Measurements from ENCODE around the gene SLC17A2. TPM values are rescaled to one million over a fixed set of nuclear protein-coding genes. Genes with fewer than 3 reads are reported as not detected.

Gene SLC17A2
- total RNA-seq, 1 donor from 2014 or later = not detected

DNA sequence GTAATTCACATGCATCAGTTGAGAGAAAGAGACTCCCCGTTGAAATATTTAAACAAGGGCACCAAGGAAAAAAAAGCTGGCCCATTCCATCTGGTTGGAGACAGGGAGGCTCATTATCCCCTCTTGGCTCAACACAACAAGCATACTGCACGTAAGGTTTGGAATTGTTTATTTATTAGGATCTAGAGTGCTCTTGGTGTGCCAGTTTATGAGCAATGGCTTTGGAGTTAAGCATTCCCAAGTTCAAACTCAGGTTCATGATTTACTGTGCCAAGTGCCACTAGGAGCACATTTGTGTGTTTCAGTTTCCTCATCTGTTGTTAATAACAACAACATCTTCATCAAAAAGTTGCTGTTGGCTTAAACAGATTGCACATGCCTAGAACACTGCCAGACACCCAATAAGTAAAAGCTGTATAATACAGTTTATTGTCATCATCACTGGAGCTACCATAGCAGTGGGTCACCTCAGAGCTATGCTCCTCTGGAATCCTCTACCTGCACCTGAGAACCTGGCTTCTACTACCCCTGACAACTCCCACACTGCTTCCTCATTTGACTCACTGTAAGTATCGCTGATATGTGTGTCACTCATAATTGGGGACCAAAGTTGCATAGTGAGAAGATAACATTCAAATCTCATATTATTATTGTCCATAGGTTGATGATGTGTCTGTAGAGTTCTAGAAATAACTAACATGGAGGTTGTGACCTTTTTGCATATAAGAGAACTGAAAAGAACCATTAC is 61.9 kb downstream of the SLC17A2 start:
- Mint-ChIP-seq H3K4me1 (ENCODE audit: low read depth) (peaks cover 18% of the 10 kb centered on the region), H3K27me3 (peaks cover 12% of the 10 kb centered on the region), H3K4me3 (ENCODE audit: low read depth) (no peak overlapping the region), H3K27ac (no peak overlapping the region), H3K9me3 (ENCODE audit: low read depth) (peaks cover 8% of the 10 kb centered on the region), H3K36me3 (ENCODE audit: insufficient read depth) (no peaks in the 10 kb centered on the region)
- DNase-seq (ENCODE audit: low spot score, unreplicated experiment) = no peak
- TF ChIP-seq, protein P1, sequence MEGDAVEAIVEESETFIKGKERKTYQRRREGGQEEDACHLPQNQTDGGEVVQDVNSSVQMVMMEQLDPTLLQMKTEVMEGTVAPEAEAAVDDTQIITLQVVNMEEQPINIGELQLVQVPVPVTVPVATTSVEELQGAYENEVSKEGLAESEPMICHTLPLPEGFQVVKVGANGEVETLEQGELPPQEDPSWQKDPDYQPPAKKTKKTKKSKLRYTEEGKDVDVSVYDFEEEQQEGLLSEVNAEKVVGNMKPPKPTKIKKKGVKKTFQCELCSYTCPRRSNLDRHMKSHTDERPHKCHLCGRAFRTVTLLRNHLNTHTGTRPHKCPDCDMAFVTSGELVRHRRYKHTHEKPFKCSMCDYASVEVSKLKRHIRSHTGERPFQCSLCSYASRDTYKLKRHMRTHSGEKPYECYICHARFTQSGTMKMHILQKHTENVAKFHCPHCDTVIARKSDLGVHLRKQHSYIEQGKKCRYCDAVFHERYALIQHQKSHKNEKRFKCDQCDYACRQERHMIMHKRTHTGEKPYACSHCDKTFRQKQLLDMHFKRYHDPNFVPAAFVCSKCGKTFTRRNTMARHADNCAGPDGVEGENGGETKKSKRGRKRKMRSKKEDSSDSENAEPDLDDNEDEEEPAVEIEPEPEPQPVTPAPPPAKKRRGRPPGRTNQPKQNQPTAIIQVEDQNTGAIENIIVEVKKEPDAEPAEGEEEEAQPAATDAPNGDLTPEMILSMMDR (IDR thresholded peaks at IDR 0.05; ENCODE audit: unreplicated experiment) = no peak

DNA sequence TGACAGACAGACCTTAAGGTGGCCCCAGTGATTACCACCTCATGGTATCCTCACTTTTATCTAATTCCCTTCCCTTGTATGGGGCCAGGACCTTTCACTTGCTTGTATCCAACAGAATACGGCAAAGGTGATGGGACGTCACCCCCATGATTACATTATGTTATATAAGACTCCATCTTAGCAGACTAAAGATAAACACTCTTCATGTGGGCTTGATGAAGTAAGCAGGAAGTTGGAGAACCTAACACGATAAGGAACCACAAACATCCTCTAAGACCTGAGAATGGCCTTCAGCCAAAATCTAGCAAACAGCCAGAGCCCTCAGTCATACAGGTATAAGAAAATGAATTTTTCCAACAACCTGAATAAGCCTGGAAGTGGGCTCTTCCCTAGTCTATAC is 64.5 kb downstream of the SLC17A2 start:
- Mint-ChIP-seq H3K4me3 (ENCODE audit: low read depth) (no peak overlapping the region), H3K4me1 (ENCODE audit: low read depth) (peaks cover 26% of the 10 kb centered on the region), H3K27me3 (peaks cover 10% of the 10 kb centered on the region), H3K27ac (no peak overlapping the region), H3K36me3 (ENCODE audit: insufficient read depth) (no peaks in the 10 kb centered on the region), H3K9me3 (ENCODE audit: low read depth) (peaks cover 8% of the 10 kb centered on the region)
- TF ChIP-seq, protein P1 (IDR thresholded peaks at IDR 0.05; ENCODE audit: unreplicated experiment) = no peak
- DNase-seq (ENCODE audit: low spot score, unreplicated experiment) = no peak

DNA sequence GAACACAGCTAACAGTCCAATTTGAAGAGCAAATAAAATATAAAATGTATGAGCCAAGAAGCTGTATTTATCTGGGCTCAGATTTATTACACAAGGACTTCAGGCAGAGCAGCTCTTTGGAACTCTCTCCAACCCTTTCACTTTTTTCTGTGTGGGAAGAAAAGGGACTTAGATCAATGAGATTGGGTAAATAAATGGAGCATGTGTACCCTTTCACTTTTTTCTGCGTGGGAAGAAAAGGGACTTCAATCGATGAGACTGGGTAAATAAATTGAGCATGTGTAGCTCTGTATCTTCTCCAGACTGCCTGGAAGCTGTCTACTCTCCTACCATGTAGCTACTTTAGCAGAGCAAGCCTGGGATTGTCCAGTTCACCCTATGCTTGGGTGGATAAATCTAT is 67.1 kb downstream of the SLC17A2 start:
- H3K4me1 Mint-ChIP-seq (ENCODE audit: low read depth) = peaks cover 26% of the 10 kb centered on the region
- TF ChIP-seq, protein P1 (IDR thresholded peaks at IDR 0.05; ENCODE audit: unreplicated experiment) = no peak
- H3K9me3 Mint-ChIP-seq (ENCODE audit: low read depth) = peaks cover 8% of the 10 kb centered on the region
- DNase-seq (ENCODE audit: low spot score, unreplicated experiment) = no peak
- H3K4me3 Mint-ChIP-seq (ENCODE audit: low read depth) = no peak overlapping the region
- H3K27ac Mint-ChIP-seq = no peak overlapping the region
- no peaks in the 10 kb centered on the region for H3K36me3 Mint-ChIP-seq (ENCODE audit: insufficient read depth)
- peaks cover 27% of the 10 kb centered on the region for H3K27me3 Mint-ChIP-seq

Other genes starting within 250 kb of the SLC17A2 start
- gene SLC17A4, start 175.9 kb downstream of the SLC17A2 start, total RNA-seq = 3.6 and 5.3 TPM in 2 replicates
- 0.49 TPM in 1 of 2 replicates, not detected in the other for gene SLC17A1, start 98.6 kb downstream of the SLC17A2 start, total RNA-seq
- gene SLC17A3, start 56.4 kb downstream of the SLC17A2 start, total RNA-seq = 0.34 and 0.58 TPM in 2 replicates
- gene TRIM38, start 32.1 kb upstream of the SLC17A2 start, total RNA-seq = 5.7 and 5.9 TPM in 2 replicates
- gene HFE, start 156.7 kb upstream of the SLC17A2 start, total RNA-seq = 1.1 and 1.8 TPM in 2 replicates

All from progenitor cell of endocrine pancreas (in vitro differentiated cells).